Transverse colon (tissue), 3 donors: ENCODE measurements around the gene ATP9B.

Source experiments
- POLR2A ChIP-seq: fragments of 450-650 bp; IDR thresholded peaks from one replicate; pipeline ENCODE4 v1.6.1; 2016; ENCODE audit warnings: antibody characterized with exemption, mild to moderate bottlenecking, moderate library complexity
- POLR2AphosphoS5 ChIP-seq, 3 donors: sonication (generic); formaldehyde crosslinking; IDR thresholded peaks; one replicate each; pipeline ENCODE4 v1.6.1; 2016; ENCODE audit warnings: antibody characterized with exemption in 3 of 3

GRCh38 chr18:79108549-79109215, 39.5 kb downstream of the ATP9B start:
- TF ChIP-seq POLR2A (no peak), POLR2AphosphoS5 (IDR thresholded peaks at IDR 0.05) (no peak)
